Type B pancreatic cell (in vitro differentiated cells): ENCODE data around the gene TSPAN5. TPM values are rescaled to one million over a fixed set of nuclear protein-coding genes. Genes with fewer than 3 reads are reported as not detected.

Source experiments
- DNase-seq: peaks from one replicate; pipeline ENCODE4 v3.0.0; 2021; ENCODE audit warnings: mixed read lengths; ENCODE audit not compliant: unreplicated experiment; ENCODE audit errors: extremely low spot score
- H3K27ac Mint-ChIP-seq: 2 replicates; pipeline ENCODE4 v1.8.0; 2021; ENCODE audit warnings: mild to moderate bottlenecking, mixed read lengths
- H3K27me3 Mint-ChIP-seq: 2 replicates; pipeline ENCODE4 v1.8.0; 2021; ENCODE audit warnings: mixed read lengths
- H3K36me3 Mint-ChIP-seq: 2 replicates; pipeline ENCODE4 v1.8.0; 2021; ENCODE audit warnings: mixed read lengths
- H3K4me1 Mint-ChIP-seq: one replicate; pipeline ENCODE4 v1.8.0; 2021; ENCODE audit warnings: mixed read lengths; ENCODE audit not compliant: unreplicated experiment
- H3K4me3 Mint-ChIP-seq: 2 replicates; pipeline ENCODE4 v1.8.0; 2021; ENCODE audit warnings: mild to moderate bottlenecking, mixed read lengths
- H3K9me3 Mint-ChIP-seq: 2 replicates; pipeline ENCODE4 v1.8.0; 2021; ENCODE audit warnings: mixed read lengths
- total RNA-seq: library from RNA; stranded (reverse); gene quantifications from 2 replicates; pipeline ENCODE4 v1.2.1, GENCODE V29; 2021; ENCODE audit warnings: low replicate concordance
- TF ChIP-seq, protein P1 (sequence below): fragments of 200-600 bp; sonication (generic); conservative IDR thresholded peaks from 2 replicates; pipeline ENCODE4 v1.5.0; 2021; ENCODE audit warnings: antibody characterized with exemption, mild to moderate bottlenecking

The TSPAN5 gene
- total RNA-seq, 1 donor from 2014 or later, result 26.9 TPM

DNA sequence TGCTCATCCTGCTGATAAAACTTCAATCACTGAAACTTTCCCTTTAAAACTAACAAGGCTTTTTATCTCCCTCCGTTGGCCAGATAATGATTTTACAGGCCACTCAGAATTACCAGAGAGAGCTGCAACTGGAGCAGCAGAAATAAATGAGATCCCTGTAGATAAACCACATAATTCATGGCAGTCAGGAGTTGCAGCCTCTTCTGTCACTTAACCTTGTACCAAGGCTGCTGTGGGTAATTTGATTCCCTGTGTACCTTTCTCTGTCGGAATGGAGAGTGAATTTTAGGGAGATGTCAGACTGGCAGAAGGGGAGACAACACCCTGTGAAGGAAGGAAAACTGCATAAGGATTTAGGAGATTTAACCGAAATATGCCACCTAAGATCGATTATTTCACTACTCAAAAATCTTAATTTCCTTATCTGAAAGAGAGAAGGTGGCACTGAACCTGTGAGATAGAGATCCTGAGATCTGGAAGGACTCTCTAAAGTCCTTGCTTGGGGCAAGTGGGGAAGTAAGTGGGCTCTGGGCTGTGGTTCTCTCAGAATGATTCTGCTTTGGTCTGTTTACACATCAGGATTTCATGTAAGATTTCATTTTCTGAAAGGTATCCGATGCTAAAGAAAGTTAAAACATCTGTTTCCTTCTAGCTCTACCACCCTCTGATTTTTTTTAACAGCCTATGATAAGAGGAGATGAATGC lies 14.3 kb upstream of the TSPAN5 start:
- H3K27ac Mint-ChIP-seq, result no peak overlapping the region
- peaks cover 14% of the 10 kb centered on the region for H3K4me1 Mint-ChIP-seq
- H3K4me3 Mint-ChIP-seq, result no peak overlapping the region
- peaks cover 21% of the 10 kb centered on the region for H3K27me3 Mint-ChIP-seq
- no peak for DNase-seq
- TF ChIP-seq, protein P1, sequence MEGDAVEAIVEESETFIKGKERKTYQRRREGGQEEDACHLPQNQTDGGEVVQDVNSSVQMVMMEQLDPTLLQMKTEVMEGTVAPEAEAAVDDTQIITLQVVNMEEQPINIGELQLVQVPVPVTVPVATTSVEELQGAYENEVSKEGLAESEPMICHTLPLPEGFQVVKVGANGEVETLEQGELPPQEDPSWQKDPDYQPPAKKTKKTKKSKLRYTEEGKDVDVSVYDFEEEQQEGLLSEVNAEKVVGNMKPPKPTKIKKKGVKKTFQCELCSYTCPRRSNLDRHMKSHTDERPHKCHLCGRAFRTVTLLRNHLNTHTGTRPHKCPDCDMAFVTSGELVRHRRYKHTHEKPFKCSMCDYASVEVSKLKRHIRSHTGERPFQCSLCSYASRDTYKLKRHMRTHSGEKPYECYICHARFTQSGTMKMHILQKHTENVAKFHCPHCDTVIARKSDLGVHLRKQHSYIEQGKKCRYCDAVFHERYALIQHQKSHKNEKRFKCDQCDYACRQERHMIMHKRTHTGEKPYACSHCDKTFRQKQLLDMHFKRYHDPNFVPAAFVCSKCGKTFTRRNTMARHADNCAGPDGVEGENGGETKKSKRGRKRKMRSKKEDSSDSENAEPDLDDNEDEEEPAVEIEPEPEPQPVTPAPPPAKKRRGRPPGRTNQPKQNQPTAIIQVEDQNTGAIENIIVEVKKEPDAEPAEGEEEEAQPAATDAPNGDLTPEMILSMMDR, result no peak
- peaks cover 6% of the 10 kb centered on the region for H3K9me3 Mint-ChIP-seq
- no peaks in the 10 kb centered on the region for H3K36me3 Mint-ChIP-seq

DNA sequence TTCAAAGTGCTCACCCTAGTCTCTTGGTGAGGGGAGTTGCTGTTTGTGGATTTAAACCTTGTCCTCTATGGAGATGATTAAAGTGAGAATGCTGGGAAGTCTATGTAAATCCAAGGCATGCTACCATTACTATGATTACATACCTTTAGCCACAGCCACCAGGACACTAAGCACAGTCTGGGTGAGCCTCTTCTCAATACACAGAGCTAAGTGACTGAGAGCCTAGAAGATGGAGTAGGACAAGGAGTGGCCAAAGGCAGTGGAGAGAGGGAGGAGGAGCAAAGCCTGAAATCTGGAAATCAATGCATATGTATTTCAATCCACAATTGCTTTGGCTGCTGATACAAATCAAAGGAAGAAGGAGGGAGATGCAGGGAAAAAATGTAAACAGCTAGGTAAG lies 12.7 kb upstream of the TSPAN5 start:
- H3K9me3 Mint-ChIP-seq, result peaks cover 6% of the 10 kb centered on the region
- H3K27ac Mint-ChIP-seq, result no peak overlapping the region
- peaks cover 14% of the 10 kb centered on the region for H3K4me1 Mint-ChIP-seq
- TF ChIP-seq, protein P1, result no peak
- no peaks in the 10 kb centered on the region for H3K36me3 Mint-ChIP-seq
- DNase-seq, result no peak
- no peak overlapping the region for H3K4me3 Mint-ChIP-seq
- H3K27me3 Mint-ChIP-seq, result peaks cover 21% of the 10 kb centered on the region

DNA sequence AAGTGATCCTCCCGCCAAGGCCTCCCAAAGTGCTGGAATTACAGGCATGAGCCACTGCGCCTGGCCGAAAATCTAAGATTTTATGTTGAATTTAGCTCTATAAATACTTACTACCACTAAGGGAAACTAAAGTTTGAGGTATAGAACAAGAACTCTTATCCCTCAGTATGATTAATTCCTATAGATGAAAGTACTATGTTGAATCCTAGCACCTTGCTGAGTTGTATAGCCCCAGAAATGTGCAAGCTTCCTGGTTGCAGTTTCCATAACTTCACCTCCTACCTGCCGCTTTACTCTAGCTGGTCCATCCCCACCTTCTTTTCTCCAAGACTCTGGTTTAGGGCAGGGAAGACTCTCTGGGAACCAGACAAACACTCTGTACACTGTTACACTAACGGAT lies 11.8 kb upstream of the TSPAN5 start:
- TF ChIP-seq, protein P1, result no peak
- Mint-ChIP-seq H3K36me3 (no peaks in the 10 kb centered on the region), H3K4me3 (no peak overlapping the region), H3K27me3 (peaks cover 21% of the 10 kb centered on the region), H3K9me3 (peaks cover 6% of the 10 kb centered on the region), H3K27ac (no peak overlapping the region), H3K4me1 (peaks cover 14% of the 10 kb centered on the region)
- no peak for DNase-seq

DNA sequence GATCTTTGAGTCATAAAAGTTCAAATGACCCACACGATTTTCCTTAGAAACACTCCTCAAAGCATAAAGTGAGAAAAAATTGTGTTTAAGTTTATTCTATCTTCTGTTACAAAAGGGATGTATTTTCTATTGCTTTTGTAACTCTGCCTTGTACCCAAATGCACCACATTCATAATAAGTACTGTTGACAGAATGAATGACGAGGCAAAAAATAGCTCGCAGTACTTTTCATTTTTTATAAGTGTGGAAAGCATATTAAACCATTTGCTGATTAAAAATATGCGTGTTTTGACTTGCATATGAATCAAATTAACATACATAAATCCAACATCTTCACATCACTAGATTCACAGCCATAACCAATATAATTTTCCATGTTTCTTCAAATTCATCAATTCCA lies 11.2 kb upstream of the TSPAN5 start:
- Mint-ChIP-seq H3K4me3 (no peak overlapping the region), H3K9me3 (peaks cover 6% of the 10 kb centered on the region), H3K36me3 (no peaks in the 10 kb centered on the region), H3K27me3 (peaks cover 20% of the 10 kb centered on the region), H3K27ac (no peak overlapping the region), H3K4me1 (peaks cover 14% of the 10 kb centered on the region)
- TF ChIP-seq, protein P1, result no peak
- DNase-seq, result no peak

DNA sequence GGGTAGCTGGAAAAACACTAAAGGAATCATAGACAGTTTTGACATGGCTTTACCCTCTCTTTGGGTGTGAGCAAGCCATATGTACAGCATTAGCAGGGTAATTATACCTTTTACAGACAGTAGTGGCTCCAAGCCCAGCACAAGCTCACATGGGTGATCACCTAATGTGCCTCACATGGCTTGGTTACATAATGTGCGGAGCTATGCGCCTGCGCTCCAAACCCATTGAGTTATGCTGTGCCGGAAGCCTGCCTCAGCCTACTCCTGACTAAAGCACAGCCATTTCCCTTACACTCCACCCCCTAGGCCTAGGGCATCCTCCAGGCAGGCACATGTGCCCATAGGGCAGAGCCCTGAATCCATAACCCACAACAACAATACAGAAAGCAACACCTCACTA lies 6.5 kb upstream of the TSPAN5 start:
- Mint-ChIP-seq H3K27ac (no peak overlapping the region), H3K4me3 (no peak overlapping the region), H3K36me3 (no peaks in the 10 kb centered on the region), H3K27me3 (peaks cover 15% of the 10 kb centered on the region), H3K4me1 (peaks cover 19% of the 10 kb centered on the region), H3K9me3 (no peaks in the 10 kb centered on the region)
- no peak for DNase-seq
- TF ChIP-seq, protein P1, result no peak
